ENCODE results near the gene AP5B1.

Gene AP5B1

GRCh38 chr11:65776196-65776595 lies 4.6 kb downstream of the AP5B1 start (continued):
- TF ChIP-seq KLF17 (tag by site-specific recombination; IDR thresholded peaks at IDR 0.05) (no peak), ZNF792 (tag by site-specific recombination; IDR thresholded peaks at IDR 0.05) (no peak), ZNF549 (tag by site-specific recombination; IDR thresholded peaks at IDR 0.05) (no peak), YY2 (tag by site-specific recombination; IDR thresholded peaks at IDR 0.05) (no peak), MZF1 (tag by site-specific recombination; IDR thresholded peaks at IDR 0.05; ENCODE audit: borderline replicate concordance) (no peak), ZNF140 (tag by site-specific recombination; IDR thresholded peaks at IDR 0.05) (no peak)

- no peak overlapping the region for H3K27ac ChIP-seq (ENCODE audit: extremely low read depth, low read depth, low read length)
- H3K4me1 ChIP-seq (ENCODE audit: control insufficient read depth, insufficient read depth, low read length), result no peaks in the 10 kb centered on the region
- no peaks in the 10 kb centered on the region for H3K9me3 ChIP-seq (ENCODE audit: control insufficient read depth, insufficient read depth, low read depth, low read length)
- peak; percentile 95 for TF ChIP-seq ZNF140 (tag by site-specific recombination; IDR thresholded peaks at IDR 0.05)
- TF ChIP-seq ZNF660 (tag by site-specific recombination; IDR thresholded peaks at IDR 0.05), result no peak
- TF ChIP-seq ZNF324 (tag by site-specific recombination; IDR thresholded peaks at IDR 0.05), result no peak
- TF ChIP-seq ZNF580 (tag by site-specific recombination; IDR thresholded peaks at IDR 0.05), result no peak
- peaks cover 0 to 44% of the 10 kb centered on the region in 2 experiments; a peak in 1 of 3 replicates for H3K36me3 ChIP-seq (ENCODE audit: control insufficient read depth in 2 of 2, insufficient read depth in 1 of 2, low read length in 2 of 2)
- no peak overlapping the region for H3K4me3 ChIP-seq (ENCODE audit: low read depth, low read length)
- CTCF ChIA-PET, result interaction anchor here (0.7 to 1.2 kb wide), 5 partner anchors 28 to 1318 kb away, joined by 3 to 4 read pairs (median 3); no protein-coding TSS in a partner anchor
- POLR2A ChIA-PET, result interaction anchor here (1.7 kb wide), 1 partner anchor 63 kb away, joined by 6 read pairs; the partner anchor contains the start of gene KAT5
Measured at GRCh38 chr11:65774525-65775306, 6.1 kb downstream of the AP5B1 start.

GRCh38 chr11:65773784-65774411 lies 6.9 kb downstream of the AP5B1 start:
- H3K4me1 ChIP-seq (ENCODE audit: control insufficient read depth, insufficient read depth, low read length), result no peaks in the 10 kb centered on the region
- H3K36me3 ChIP-seq (ENCODE audit: control insufficient read depth in 2 of 2, insufficient read depth in 1 of 2, low read length in 2 of 2), result peaks cover 0 to 36% of the 10 kb centered on the region in 2 experiments; a peak in 1 of 3 replicates
- ChIA-PET POLR2A (interaction anchor here (0.6 to 1.7 kb wide), 3 partner anchors 16 to 465 kb away, joined by 3 to 6 read pairs (median 3); partner anchors contain the start of gene KAT5), CTCF (interaction anchor here (0.8 to 1.2 kb wide), 3 partner anchors 43 to 249 kb away, joined by 3 to 4 read pairs (median 3); partner anchors contain the start of gene KAT5)
- no peak overlapping the region for H3K27ac ChIP-seq (ENCODE audit: extremely low read depth, low read depth, low read length)
- no peak overlapping the region for H3K4me3 ChIP-seq (ENCODE audit: low read depth, low read length)
- no peaks in the 10 kb centered on the region for H3K9me3 ChIP-seq (ENCODE audit: control insufficient read depth, insufficient read depth, low read depth, low read length)
- no peak for TF ChIP-seq ZNF148 (tag by site-specific recombination; IDR thresholded peaks at IDR 0.05; ENCODE audit: borderline replicate concordance)
- TF ChIP-seq ZNF16 (tag by site-specific recombination; IDR thresholded peaks at IDR 0.05; ENCODE audit: low read depth), result no peak
- TF ChIP-seq SP2 (tag by site-specific recombination; IDR thresholded peaks at IDR 0.05), result no peak
- no peak for TF ChIP-seq ZNF843 (tag by site-specific recombination; IDR thresholded peaks at IDR 0.05)
- no peak for TF ChIP-seq ZBTB49 (tag by site-specific recombination; IDR thresholded peaks at IDR 0.05; ENCODE audit: low read depth)
- no peak for TF ChIP-seq ZNF214 (tag by site-specific recombination; IDR thresholded peaks at IDR 0.05; ENCODE audit: borderline replicate concordance)
- no peak for TF ChIP-seq ZNF660 (tag by site-specific recombination; IDR thresholded peaks at IDR 0.05)
- no peak for TF ChIP-seq ZNF280C (tag by site-specific recombination; IDR thresholded peaks at IDR 0.05)
- TF ChIP-seq ZNF416 (tag by site-specific recombination; IDR thresholded peaks at IDR 0.05), result no peak
- TF ChIP-seq KLF10 (tag by site-specific recombination; IDR thresholded peaks at IDR 0.05), result no peak
- TF ChIP-seq ZNF146 (tag by site-specific recombination; IDR thresholded peaks at IDR 0.05), result no peak
- no peak for TF ChIP-seq ZNF558 (tag by site-specific recombination; IDR thresholded peaks at IDR 0.05)
- TF ChIP-seq ZNF311 (tag by site-specific recombination; IDR thresholded peaks at IDR 0.05; ENCODE audit: borderline replicate concordance), result no peak
- no peak for TF ChIP-seq ZNF561 (tag by site-specific recombination; IDR thresholded peaks at IDR 0.05; ENCODE audit: borderline replicate concordance)
- no peak for TF ChIP-seq GLIS1 (tag by site-specific recombination; IDR thresholded peaks at IDR 0.05)

Measured in HEK293 (cell line).